ENCODE results near the gene DDC. TPM values are rescaled to one million over a fixed set of nuclear protein-coding genes. Genes with fewer than 3 reads are reported as not detected.

Gene DDC
- total RNA-seq, 1 experiment from 2014 or later: not detected

GRCh38 chr7:50472427-50472826, 92.8 kb downstream of the DDC start:
- Histone ChIP-seq H3K9me2 (ENCODE audit: insufficient read depth) (no peaks in the 10 kb centered on the region), H3K4me3 (replicated peaks in 1 of 2; ENCODE audit: low read depth in 1 of 2, low read length in 2 of 2) (no peak overlapping the region), H3K79me2 (ENCODE audit: insufficient read depth, low read length) (no peaks in the 10 kb centered on the region), H3K27me3 (ENCODE audit: insufficient read depth, low read length) (no peaks in the 10 kb centered on the region), H3K4me2 (ENCODE audit: low read length) (no peak overlapping the region), H4K20me1 (ENCODE audit: insufficient read depth) (no peaks in the 10 kb centered on the region), H3K9me3 (ENCODE audit: control insufficient read depth in 1 of 2, insufficient read depth in 1 of 2, low read depth in 1 of 2, low read length in 2 of 2) (no peaks in the 10 kb centered on the region), H3K4me1 (ENCODE audit: control insufficient read depth in 1 of 2, insufficient read depth in 2 of 2, low read length in 2 of 2) (peaks cover 2 to 5% of the 10 kb centered on the region in 2 experiments; a peak in 3 of 4 replicates), H3K9ac (ENCODE audit: low read length) (no peak overlapping the region), H3K36me3 (ENCODE audit: control insufficient read depth in 1 of 2, insufficient read depth in 2 of 2, low read length in 2 of 2) (no peaks in the 10 kb centered on the region), H3K27ac (ENCODE audit: low read depth, low read length) (no peak overlapping the region), H2AFZ (ENCODE audit: low read depth, low read length, poor library complexity, severe bottlenecking) (no peak overlapping the region)
- no peak for ATAC-seq
- RAD21 ChIA-PET (ENCODE audit: low non-redundant PET in 1 of 2, low total read pairs in 2 of 2, uncharacterized antibody in 2 of 2, unreplicated experiment in 2 of 2): no interaction called here
- no TSS peak for BruUV-seq (replicated peaks)
- CTCF ChIA-PET: no interaction called here
- TF ChIP-seq SP1 (IDR thresholded peaks at IDR 0.05; ENCODE audit: low read depth) (no peak), ZNF274 (IDR thresholded peaks at IDR 0.05; ENCODE audit: low read depth, low read length) (no peak), EZH2 (IDR thresholded peaks at IDR 0.05) (no peak), REST (IDR thresholded peaks at IDR 0.05; ENCODE audit: low read depth) (no peak), JUND (IDR thresholded peaks at IDR 0.05) (no peak), POLR2A (IDR thresholded peaks at IDR 0.05; ENCODE audit: borderline replicate concordance, extremely low read depth, insufficient read depth, insufficient read length) (no peak), CBX3 (IDR thresholded peaks at IDR 0.05; ENCODE audit: low read depth) (no peak)
- intact Hi-C loops (cut with micrococcal nuclease): no loop called here
- no peak for DNase-seq (ENCODE audit: low read depth, low spot score)
- POLR2A ChIA-PET: no interaction called here

- H3K27ac ChIP-seq (ENCODE audit: low read depth, low read length): no peak overlapping the region
- H3K27me3 ChIP-seq (ENCODE audit: insufficient read depth, low read length): no peaks in the 10 kb centered on the region
- no peaks in the 10 kb centered on the region for H3K9me2 ChIP-seq (ENCODE audit: insufficient read depth)
- no peak for DNase-seq (ENCODE audit: low read depth, low spot score)
- H3K4me2 ChIP-seq (ENCODE audit: low read length): no peak overlapping the region
- CTCF ChIA-PET: no interaction called here
- no TSS peak for BruUV-seq (replicated peaks)
- no peaks in the 10 kb centered on the region for H3K9me3 ChIP-seq (ENCODE audit: control insufficient read depth in 1 of 2, insufficient read depth in 1 of 2, low read depth in 1 of 2, low read length in 2 of 2)
- H3K9ac ChIP-seq (ENCODE audit: low read length): no peak overlapping the region
- H2AFZ ChIP-seq (ENCODE audit: low read depth, low read length, poor library complexity, severe bottlenecking): no peak overlapping the region
- H3K4me3 ChIP-seq (replicated peaks in 1 of 2; ENCODE audit: low read depth in 1 of 2, low read length in 2 of 2): no peak overlapping the region
- ATAC-seq: no peak
- intact Hi-C loops (cut with micrococcal nuclease): no loop called here
- no peak for TF ChIP-seq ELF1 (IDR thresholded peaks at IDR 0.05; ENCODE audit: borderline replicate concordance, low read depth)
- no peak for TF ChIP-seq ATF3 (IDR thresholded peaks at IDR 0.05)
- TF ChIP-seq POLR2AphosphoS5 (IDR thresholded peaks at IDR 0.05; ENCODE audit: low read depth, low read length): no peak
- POLR2A ChIA-PET: no interaction called here
- peaks cover 2 to 5% of the 10 kb centered on the region in 2 experiments; a peak in 3 of 4 replicates for H3K4me1 ChIP-seq (ENCODE audit: control insufficient read depth in 1 of 2, insufficient read depth in 2 of 2, low read length in 2 of 2)
- RAD21 ChIA-PET (ENCODE audit: low non-redundant PET in 1 of 2, low total read pairs in 2 of 2, uncharacterized antibody in 2 of 2, unreplicated experiment in 2 of 2): no interaction called here
- no peaks in the 10 kb centered on the region for H4K20me1 ChIP-seq (ENCODE audit: insufficient read depth)
- H3K36me3 ChIP-seq (ENCODE audit: control insufficient read depth in 1 of 2, insufficient read depth in 2 of 2, low read length in 2 of 2): no peaks in the 10 kb centered on the region
- no peaks in the 10 kb centered on the region for H3K79me2 ChIP-seq (ENCODE audit: insufficient read depth, low read length)
Observed at GRCh38 chr7:50471970-50472369, 93.2 kb downstream of the DDC start.

All from HCT116 (cell line).